Retinal pigment epithelial cell (primary cell): Measurements from ENCODE around the gene RAB17.

ENCODE experiments used
- DNase-seq: peaks from one replicate; pipeline ENCODE4 v3.0.0-alpha.2; 2010; ENCODE audit warnings: low read depth
- H3K4me3 ChIP-seq: 2 replicates; pipeline ENCODE4 v1.5.1; 2011; ENCODE audit warnings: mild to moderate bottlenecking, low read length, control low read depth, moderate library complexity
- CTCF ChIP-seq: conservative IDR thresholded peaks from 2 replicates; pipeline ENCODE4 v1.5.1; 2011; ENCODE audit warnings: low read depth, low read length, control low read depth, inconsistent platforms

The RAB17 gene

GRCh38 chr2:237628247-237629187 is 38.0 kb upstream of the RAB17 start:
- DNase-seq, result no peak
- no peak for TF ChIP-seq CTCF
- H3K4me3 ChIP-seq, result peak overlapping the region; percentile 62

DNA sequence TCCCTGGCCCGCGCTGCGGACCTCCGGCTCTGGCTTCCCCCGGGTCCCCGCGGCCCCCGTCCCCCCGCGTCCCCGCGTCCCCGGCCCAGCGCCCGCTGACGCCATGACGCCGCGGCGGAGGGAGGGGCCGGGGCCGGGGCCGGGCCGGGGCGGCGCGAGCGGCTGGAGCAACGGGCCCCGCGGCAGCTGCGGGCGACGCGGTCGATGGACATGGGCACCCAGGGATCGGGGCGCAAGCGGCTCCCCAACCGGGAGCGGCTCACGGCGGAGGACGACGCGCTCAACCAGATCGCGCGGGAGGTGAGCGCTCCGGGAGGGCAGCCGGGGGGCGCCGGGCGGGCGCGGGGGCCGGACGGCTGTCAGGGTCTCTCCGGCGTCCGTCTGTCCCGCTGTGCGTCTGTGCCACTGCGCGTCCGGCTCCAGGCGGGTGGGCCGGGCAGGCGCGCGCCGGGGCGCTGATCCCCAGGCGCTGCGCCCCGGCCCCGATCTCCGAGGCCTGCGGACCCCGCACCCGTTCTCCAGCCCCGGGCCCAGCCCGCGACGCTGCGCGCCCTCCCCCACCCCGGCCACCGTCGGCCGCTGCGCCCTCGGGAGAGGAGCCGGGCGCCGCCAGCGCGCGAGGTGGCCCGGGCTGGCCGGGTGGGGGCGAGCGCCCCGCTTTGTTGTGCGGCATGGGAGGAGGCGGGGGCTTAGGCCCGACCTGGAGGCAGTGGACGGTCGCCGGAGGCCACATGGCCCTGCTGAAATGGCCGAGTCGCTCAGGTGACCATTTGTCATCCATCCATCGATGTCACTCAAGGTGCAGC is 37.1 kb upstream of the RAB17 start, which contains the start of gene LRRFIP1:
TSS of gene LRRFIP1 (plus strand) at position 147 of the 806 bp plus-strand sequence. CDS start at position 205, 58 bp downstream.
- peak; percentile 11 for TF ChIP-seq CTCF
- no peak for DNase-seq
- peak within 1 kb of the TSS; percentile 62 for H3K4me3 ChIP-seq

DNA sequence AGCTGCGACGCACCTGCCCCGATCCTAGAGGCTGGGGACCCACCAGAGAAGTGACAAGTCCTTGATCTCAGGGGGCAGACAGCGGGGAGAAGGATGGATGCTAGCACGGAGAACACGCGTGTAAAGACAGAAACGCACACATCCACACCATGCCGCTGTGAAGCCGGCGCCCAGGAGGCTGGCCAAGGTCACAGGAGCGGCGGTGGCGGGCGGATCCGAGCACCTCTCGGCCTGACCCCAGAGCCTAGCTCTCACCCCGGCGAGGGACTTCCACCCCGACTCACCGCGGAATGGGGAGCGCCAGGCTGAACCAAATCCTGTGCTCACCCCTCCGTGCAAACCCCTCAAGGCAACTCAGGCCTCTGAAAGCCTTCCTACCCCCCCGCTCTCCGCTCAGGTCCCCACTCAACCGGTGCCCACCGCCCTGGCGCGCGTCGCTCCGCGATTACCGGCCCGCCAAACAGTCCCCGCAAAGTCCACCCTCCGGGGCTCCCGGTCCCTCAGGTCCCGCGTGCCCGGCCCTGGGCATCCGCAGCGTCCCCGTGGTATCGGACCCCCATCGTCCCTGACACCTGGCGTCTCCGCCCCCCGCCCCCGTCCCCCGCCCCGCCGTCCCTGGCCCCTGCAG is 36.4 kb upstream of the RAB17 start:
- peak overlapping the region; percentile 60 for H3K4me3 ChIP-seq
- no peak for DNase-seq
- no peak for TF ChIP-seq CTCF

DNA sequence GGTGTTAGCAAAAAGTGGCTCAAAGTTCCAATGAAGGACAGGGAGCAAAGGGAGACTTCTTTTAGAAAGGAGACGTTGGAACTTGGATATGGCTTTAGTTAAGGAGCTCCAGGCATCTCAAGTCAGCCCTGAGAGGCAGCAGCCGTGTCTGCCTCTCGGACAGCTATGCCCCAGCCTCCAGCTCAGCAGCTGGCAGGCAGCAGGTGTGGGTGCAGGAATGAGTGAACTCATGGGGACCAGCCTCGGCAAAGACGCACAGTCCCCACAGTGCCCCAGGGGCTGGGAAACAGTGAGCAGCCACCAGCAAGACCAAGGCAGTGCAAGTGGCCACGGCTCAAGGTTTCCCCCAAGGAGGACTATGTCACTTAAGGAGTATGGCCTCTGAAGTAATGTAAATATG is 35.2 kb upstream of the RAB17 start:
- no peak for TF ChIP-seq CTCF
- H3K4me3 ChIP-seq, result no peak overlapping the region

GRCh38 chr2:237625216-237625705 is 34.7 kb upstream of the RAB17 start:
- DNase-seq, result no peak
- H3K4me3 ChIP-seq, result no peak overlapping the region
- no peak for TF ChIP-seq CTCF

More for the DNA sequence above, 35.2 kb upstream of the RAB17 start:
- no peak for DNase-seq

DNA sequence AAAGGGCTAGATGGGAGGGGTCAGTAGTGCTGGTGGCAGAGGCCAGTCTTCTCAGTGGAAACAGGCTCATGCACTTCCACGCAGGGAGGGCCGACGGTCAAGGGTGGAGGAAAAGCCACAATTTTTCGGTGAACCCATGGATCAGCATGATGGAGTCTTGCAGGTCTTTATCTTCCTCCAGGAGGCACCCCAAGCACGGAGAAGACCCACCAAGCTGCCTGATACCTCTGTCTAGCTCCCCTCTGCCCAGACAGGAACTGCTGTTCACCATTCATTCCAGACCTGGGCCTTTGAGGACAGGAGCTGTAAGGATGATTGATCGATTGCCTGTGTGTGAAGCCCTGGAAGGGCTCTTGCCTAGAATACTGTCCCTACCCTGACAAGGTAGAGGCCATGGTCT is 34.0 kb upstream of the RAB17 start:
- no peak for TF ChIP-seq CTCF
- DNase-seq, result no peak
- H3K4me3 ChIP-seq, result no peak overlapping the region
